ENCODE results near the gene UBE2QL1. TPM values are rescaled to one million over a fixed set of nuclear protein-coding genes. Genes with fewer than 3 reads are reported as not detected.

Gene UBE2QL1
- total and polyA plus RNA-seq, 8 donors = 0.13 to 2.4 (median 0.63) TPM

DNA sequence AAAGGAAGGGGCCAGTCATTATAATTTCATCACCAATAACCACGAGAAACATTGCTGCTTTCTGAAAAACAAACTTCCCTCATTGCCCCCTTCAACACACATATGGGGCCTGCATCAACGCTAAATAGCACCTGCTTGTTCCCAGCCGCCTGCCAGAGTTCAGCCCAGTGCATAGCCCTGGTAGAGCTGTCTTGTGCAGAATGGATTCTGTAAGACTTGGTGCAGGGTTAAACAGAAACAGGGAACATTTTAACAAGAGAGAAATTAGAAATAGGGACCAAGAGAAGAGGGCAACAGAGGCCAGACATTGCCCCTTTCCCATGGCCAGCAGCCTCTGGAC lies 56.7 kb downstream of the UBE2QL1 start:
- 42 to 52% methylated on average over 3 of the region's 3 CpGs for WGBS, 2 donors
- intact Hi-C loops (cut with DNase I) = no loop called here
- FAIRE-seq = no peak
- ATAC-seq = peak in 2 of 4 donors; percentile 56 to 57
- Histone ChIP-seq H3K36me3 (no peaks in the 10 kb centered on the region), H3K4me1 (no peaks in the 10 kb centered on the region), H3K27ac (no peak overlapping the region), H3K9me3 (no peaks in the 10 kb centered on the region), H3K27me3 (no peaks in the 10 kb centered on the region), H3K4me3 (no peak overlapping the region)
- no peak for DNase-seq
- TF ChIP-seq CTCF (IDR thresholded peaks at IDR 0.05) = no peak

DNA sequence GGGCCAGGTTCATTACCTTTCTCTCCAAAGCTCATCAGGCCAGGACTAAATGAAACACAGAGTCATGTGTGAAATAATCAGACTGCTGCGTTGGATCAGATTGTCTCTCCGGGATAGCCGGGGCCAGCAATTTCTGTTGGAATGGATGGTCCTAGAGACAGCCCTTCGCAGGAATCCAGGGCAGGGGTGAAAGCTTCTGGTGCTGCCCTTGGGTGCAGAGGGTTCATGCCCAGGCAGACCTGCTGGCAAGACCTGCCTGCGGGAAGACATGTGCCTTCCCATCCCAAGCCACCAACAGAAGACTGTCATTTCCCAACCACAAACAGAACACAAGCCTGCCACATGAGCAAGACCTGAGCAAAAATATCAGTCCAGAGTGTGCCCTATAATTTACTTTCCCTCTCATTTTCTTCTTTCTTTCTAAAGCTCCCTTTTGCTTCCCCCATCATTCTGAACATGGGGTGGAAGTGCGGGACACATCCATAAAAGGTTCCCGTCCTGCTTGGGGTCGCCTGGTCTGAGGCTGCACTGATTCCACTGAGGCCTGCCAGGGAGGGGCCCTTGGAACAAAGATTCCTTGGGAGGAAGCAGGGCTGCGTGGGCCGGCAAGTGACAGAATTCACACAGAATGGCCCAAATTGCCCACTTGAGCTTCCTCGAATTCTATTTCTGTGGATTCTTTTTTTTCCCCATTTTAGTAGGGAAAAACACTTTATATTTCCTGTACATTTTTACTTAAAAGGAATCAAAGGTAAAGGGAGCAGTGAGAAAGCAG lies 57.3 kb downstream of the UBE2QL1 start:
- Histone ChIP-seq H3K4me1 (no peaks in the 10 kb centered on the region), H3K9me3 (no peaks in the 10 kb centered on the region), H3K27me3 (no peaks in the 10 kb centered on the region), H3K4me3 (no peak overlapping the region), H3K36me3 (no peaks in the 10 kb centered on the region), H3K27ac (no peak overlapping the region)
- ATAC-seq (no peak), DNase-seq (no peak), FAIRE-seq (no peak)
- intact Hi-C loops (cut with DNase I) = no loop called here
- no peak for TF ChIP-seq CTCF (IDR thresholded peaks at IDR 0.05)
- WGBS, 2 donors = 85 to 86% methylated on average over 11 of the region's 11 CpGs

DNA sequence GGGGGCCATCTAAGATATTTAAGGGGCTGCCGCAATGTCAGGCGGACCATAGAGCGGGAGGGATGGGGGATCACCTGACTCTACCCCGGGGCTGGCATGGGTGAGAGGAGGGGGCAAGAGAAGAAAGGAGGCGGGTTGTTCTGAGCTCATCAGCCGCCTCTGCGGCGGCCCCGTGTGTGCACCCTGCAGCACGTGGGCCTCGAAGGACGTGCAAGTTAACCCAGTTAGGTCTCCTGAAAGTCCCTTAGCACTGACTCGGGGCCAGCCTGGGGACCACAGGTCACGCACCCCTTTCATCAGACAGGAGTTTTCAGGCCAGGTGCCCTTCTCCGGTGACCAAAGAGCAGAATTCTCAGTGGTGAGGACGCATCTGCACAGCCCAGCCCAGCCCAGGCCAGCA lies 58.0 kb downstream of the UBE2QL1 start:
- intact Hi-C loops (cut with DNase I) = no loop called here
- FAIRE-seq (no peak), DNase-seq (no peak), ATAC-seq (no peak)
- no peaks in the 10 kb centered on the region for H3K4me1 ChIP-seq
- H3K4me3 ChIP-seq = no peak overlapping the region
- 84 to 85% methylated on average over 16 of the region's 16 CpGs for WGBS, 2 donors
- H3K36me3 ChIP-seq = no peaks in the 10 kb centered on the region
- no peak for TF ChIP-seq CTCF (IDR thresholded peaks at IDR 0.05)
- H3K27me3 ChIP-seq = no peaks in the 10 kb centered on the region
- no peaks in the 10 kb centered on the region for H3K9me3 ChIP-seq
- H3K27ac ChIP-seq = no peak overlapping the region

- WGBS, 2 donors = 87 to 92% methylated on average over 11 of the region's 11 CpGs
- no peak for DNase-seq
- Histone ChIP-seq H3K9me3 (no peaks in the 10 kb centered on the region), H3K4me3 (no peak overlapping the region), H3K36me3 (no peaks in the 10 kb centered on the region), H3K4me1 (no peaks in the 10 kb centered on the region), H3K27ac (no peak overlapping the region), H3K27me3 (no peaks in the 10 kb centered on the region)
- no peak for TF ChIP-seq CTCF (IDR thresholded peaks at IDR 0.05)
- no peak for FAIRE-seq
- no peak for ATAC-seq
- intact Hi-C loops (cut with DNase I) = no loop called here
These were observed 60.3 kb downstream of the UBE2QL1 start for GRCh38 chr5:6508931-6509330.

GRCh38 chr5:6510132-6510531 lies 61.5 kb downstream of the UBE2QL1 start:
- no peaks in the 10 kb centered on the region for H3K36me3 ChIP-seq
- no peak for ATAC-seq
- intact Hi-C loops (cut with DNase I) = no loop called here
- H3K4me3 ChIP-seq = no peak overlapping the region
- no peaks in the 10 kb centered on the region for H3K9me3 ChIP-seq
- no peak overlapping the region for H3K27ac ChIP-seq
- no peaks in the 10 kb centered on the region for H3K27me3 ChIP-seq
- no peak for TF ChIP-seq CTCF (IDR thresholded peaks at IDR 0.05)
- no peak for FAIRE-seq
- no peak for DNase-seq
- H3K4me1 ChIP-seq = no peaks in the 10 kb centered on the region
- WGBS, 2 donors = 77 to 81% methylated on average over 2 of the region's 2 CpGs

All from pancreas (tissue), 10 donors.